ENCODE data around the gene CRACR2A.
A peak's percentile ranks its signal among the peaks of the same experiment; 100 is the strongest.

The CRACR2A gene

GRCh38 chr12:3752741-3753486 is at the start of gene CRACR2A:
TSS of gene CRACR2A (minus strand) at chr12:3753109. CDS start at chr12:3696999, 56,110 bp downstream.
- peak in 5 of 14 donors; percentile 2 to 31 (median 12) for DNase-seq

GRCh38 chr12:3797531-3798048 is 44.7 kb upstream of the CRACR2A start:
- DNase-seq = no peak

GRCh38 chr12:3795492-3796133 is 42.7 kb upstream of the CRACR2A start:
- no peak for DNase-seq

GRCh38 chr12:3795066-3795465 is 42.2 kb upstream of the CRACR2A start:
- DNase-seq = no peak

- DNase-seq = no peak
Observed at GRCh38 chr12:3792623-3793288, 39.8 kb upstream of the CRACR2A start.

- no peak for DNase-seq
Observed at GRCh38 chr12:3791256-3791874, 38.5 kb upstream of the CRACR2A start.

- DNase-seq = no peak
Observed at GRCh38 chr12:3790642-3791041, 37.7 kb upstream of the CRACR2A start.

GRCh38 chr12:3789838-3790237 is 36.9 kb upstream of the CRACR2A start:
- no peak for DNase-seq

GRCh38 chr12:3777206-3777809 is 24.4 kb upstream of the CRACR2A start:
- DNase-seq = peak in 1 of 14 donors; percentile 21

GRCh38 chr12:3775385-3776035 is 22.6 kb upstream of the CRACR2A start:
- no peak for DNase-seq

- DNase-seq = no peak
Observed at GRCh38 chr12:3772380-3772779, 19.5 kb upstream of the CRACR2A start.

GRCh38 chr12:3771853-3772252 is 18.9 kb upstream of the CRACR2A start:
- peak in 1 of 14 donors; percentile 70 for DNase-seq

- no peak for DNase-seq
Observed at GRCh38 chr12:3770891-3771290, 18.0 kb upstream of the CRACR2A start.

- DNase-seq = no peak
Observed at GRCh38 chr12:3768911-3769447, 16.1 kb upstream of the CRACR2A start.

- DNase-seq = no peak
Observed at GRCh38 chr12:3761116-3761735, 8.3 kb upstream of the CRACR2A start.

- no peak for DNase-seq
Observed at GRCh38 chr12:3759878-3760277, 7.0 kb upstream of the CRACR2A start.

GRCh38 chr12:3757261-3757660 is 4.4 kb upstream of the CRACR2A start:
- no peak for DNase-seq

GRCh38 chr12:3755898-3756297 is 3.0 kb upstream of the CRACR2A start:
- DNase-seq = no peak

GRCh38 chr12:3753544-3754284 is 805 bp upstream of the CRACR2A start:
- no peak for DNase-seq

- DNase-seq = no peak
Observed at GRCh38 chr12:3752096-3752709, 706 bp downstream of the CRACR2A start.
